ENCODE data around the gene TMEM178A.

DNA sequence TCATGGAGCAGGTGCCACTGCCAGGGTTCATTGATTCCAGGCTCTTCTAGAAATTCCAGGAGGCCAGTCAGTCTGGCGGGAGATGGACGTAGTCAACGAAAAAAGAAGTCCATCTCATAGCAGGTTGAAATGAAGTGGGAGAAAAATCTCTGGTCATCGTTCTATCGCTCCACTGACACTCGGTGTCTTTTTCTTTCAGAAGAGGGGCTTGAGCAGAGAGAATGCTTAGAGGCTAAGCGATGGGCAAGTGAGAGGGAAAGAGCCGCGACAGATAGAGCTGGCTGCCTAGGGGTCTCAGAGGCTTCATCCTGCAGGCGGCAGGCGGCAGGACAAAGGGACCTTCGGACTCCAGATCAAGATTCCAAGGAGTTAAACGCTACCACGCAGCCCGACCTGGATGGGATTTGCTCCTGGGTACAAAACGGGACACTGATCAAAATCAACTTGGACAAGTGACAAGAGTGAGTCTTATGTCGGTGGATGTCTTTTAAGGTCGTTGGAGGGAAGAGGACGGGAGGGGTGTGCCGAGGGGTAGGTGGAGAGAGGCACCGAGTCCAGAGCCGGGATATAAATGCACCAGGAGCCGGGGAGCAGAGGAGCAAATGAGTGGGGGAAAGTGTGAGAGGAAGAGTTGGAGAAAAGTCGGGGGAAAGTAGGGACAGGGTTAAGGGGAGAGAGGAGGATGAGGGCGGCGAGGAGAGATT is 677 bp upstream of the TMEM178A start:
- TF ChIP-seq CTCF (IDR thresholded peaks at IDR 0.05; ENCODE audit: control extremely low read depth in 1 of 3, insufficient read depth in 1 of 3, low read depth in 1 of 3, low read length in 3 of 3) (no peak), TEAD4 (IDR thresholded peaks at IDR 0.05; ENCODE audit: low read depth, low read length) (no peak), CREB1 (IDR thresholded peaks at IDR 0.05) (no peak), MAFK (IDR thresholded peaks at IDR 0.05; ENCODE audit: low read depth, low read length) (no peak), CEBPB (IDR thresholded peaks at IDR 0.05; ENCODE audit: low read depth, low read length) (no peak), MAX (IDR thresholded peaks at IDR 0.05) (0 out of 2 replicates have a peak, but pooled peaks have one; percentile 17), CBX8 (IDR thresholded peaks at IDR 0.05; ENCODE audit: borderline replicate concordance, low read depth, low read length) (no peak), POLR2A (IDR thresholded peaks at IDR 0.05; ENCODE audit: control extremely low read depth in 1 of 2, low read depth in 2 of 2, low read length in 2 of 2) (no peak), ATF3 (IDR thresholded peaks at IDR 0.05; ENCODE audit: insufficient read depth, low read depth, low read length) (no peak), JUND (IDR thresholded peaks at IDR 0.05; ENCODE audit: low read length) (no peak), POLR2AphosphoS5 (IDR thresholded peaks at IDR 0.05; ENCODE audit: low read depth, low read length) (no peak), BCL11A (IDR thresholded peaks at IDR 0.05; ENCODE audit: low read depth in 2 of 2, low read length in 2 of 2) (no peak), TAF1 (IDR thresholded peaks at IDR 0.05; ENCODE audit: low read depth, low read length) (no peak)

Data from H1 (cell line).